ENCODE measurements around the gene TUBGCP3.

Gene TUBGCP3

GRCh38 chr13:112474869-112475268 lies 113.1 kb downstream of the TUBGCP3 start:
- DNase-seq = no peak

- no peak for DNase-seq
Measured at GRCh38 chr13:112473818-112474217, 114.1 kb downstream of the TUBGCP3 start.

- no peak for DNase-seq
Measured at GRCh38 chr13:112469071-112469745, 118.7 kb downstream of the TUBGCP3 start.

GRCh38 chr13:112468069-112468468 lies 119.9 kb downstream of the TUBGCP3 start:
- no peak for DNase-seq

GRCh38 chr13:112467236-112467635 lies 120.7 kb downstream of the TUBGCP3 start:
- DNase-seq = no peak

GRCh38 chr13:112466132-112467058 lies 121.6 kb downstream of the TUBGCP3 start:
- no peak for DNase-seq

- no peak for DNase-seq
Measured at GRCh38 chr13:112465251-112466131, 122.5 kb downstream of the TUBGCP3 start.

GRCh38 chr13:112464720-112465119 lies 123.2 kb downstream of the TUBGCP3 start:
- no peak for DNase-seq

- DNase-seq = no peak
Measured at GRCh38 chr13:112462408-112462807, 125.5 kb downstream of the TUBGCP3 start.

GRCh38 chr13:112457485-112457884 lies 130.5 kb downstream of the TUBGCP3 start:
- no peak for DNase-seq

GRCh38 chr13:112457081-112457480 lies 130.9 kb downstream of the TUBGCP3 start:
- no peak for DNase-seq

GRCh38 chr13:112456138-112457056 lies 131.6 kb downstream of the TUBGCP3 start:
- DNase-seq = no peak

GRCh38 chr13:112455476-112456059 lies 132.4 kb downstream of the TUBGCP3 start:
- DNase-seq = no peak

GRCh38 chr13:112454648-112455334 lies 133.2 kb downstream of the TUBGCP3 start:
- DNase-seq = no peak

- no peak for DNase-seq
Measured at GRCh38 chr13:112453874-112454647, 133.9 kb downstream of the TUBGCP3 start.

- no peak for DNase-seq
Measured at GRCh38 chr13:112453207-112453829, 134.6 kb downstream of the TUBGCP3 start.

GRCh38 chr13:112452380-112453206 lies 135.4 kb downstream of the TUBGCP3 start:
- no peak for DNase-seq

GRCh38 chr13:112451512-112452379 lies 136.2 kb downstream of the TUBGCP3 start:
- DNase-seq = no peak
